A549 treated with AZD2906 at 1 μM for 4 hours (cell line): ENCODE measurements around the gene TMEM128. TPM values are rescaled to one million over a fixed set of nuclear protein-coding genes. Genes with fewer than 3 reads are reported as not detected.

Source experiments
- total RNA-seq: library from RNA; stranded (reverse); fragments of 200-300 nt; extraction: Qiagen RNA extraction; gene quantifications from 5 replicates; pipeline ENCODE4 v1.2.3, GENCODE V29; 2022

Gene TMEM128, protein sequence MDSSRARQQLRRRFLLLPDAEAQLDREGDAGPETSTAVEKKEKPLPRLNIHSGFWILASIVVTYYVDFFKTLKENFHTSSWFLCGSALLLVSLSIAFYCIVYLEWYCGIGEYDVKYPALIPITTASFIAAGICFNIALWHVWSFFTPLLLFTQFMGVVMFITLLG
- total RNA-seq = 11.0 to 12.4 TPM (median 12.0 TPM) in 5 replicates

GRCh38 chr4:4248029-4248884 is at the start of gene TMEM128:
TMEM128 (minus strand) TSS chr4:4248223; CDS start chr4:4248202, 21 bp downstream.

DNA sequence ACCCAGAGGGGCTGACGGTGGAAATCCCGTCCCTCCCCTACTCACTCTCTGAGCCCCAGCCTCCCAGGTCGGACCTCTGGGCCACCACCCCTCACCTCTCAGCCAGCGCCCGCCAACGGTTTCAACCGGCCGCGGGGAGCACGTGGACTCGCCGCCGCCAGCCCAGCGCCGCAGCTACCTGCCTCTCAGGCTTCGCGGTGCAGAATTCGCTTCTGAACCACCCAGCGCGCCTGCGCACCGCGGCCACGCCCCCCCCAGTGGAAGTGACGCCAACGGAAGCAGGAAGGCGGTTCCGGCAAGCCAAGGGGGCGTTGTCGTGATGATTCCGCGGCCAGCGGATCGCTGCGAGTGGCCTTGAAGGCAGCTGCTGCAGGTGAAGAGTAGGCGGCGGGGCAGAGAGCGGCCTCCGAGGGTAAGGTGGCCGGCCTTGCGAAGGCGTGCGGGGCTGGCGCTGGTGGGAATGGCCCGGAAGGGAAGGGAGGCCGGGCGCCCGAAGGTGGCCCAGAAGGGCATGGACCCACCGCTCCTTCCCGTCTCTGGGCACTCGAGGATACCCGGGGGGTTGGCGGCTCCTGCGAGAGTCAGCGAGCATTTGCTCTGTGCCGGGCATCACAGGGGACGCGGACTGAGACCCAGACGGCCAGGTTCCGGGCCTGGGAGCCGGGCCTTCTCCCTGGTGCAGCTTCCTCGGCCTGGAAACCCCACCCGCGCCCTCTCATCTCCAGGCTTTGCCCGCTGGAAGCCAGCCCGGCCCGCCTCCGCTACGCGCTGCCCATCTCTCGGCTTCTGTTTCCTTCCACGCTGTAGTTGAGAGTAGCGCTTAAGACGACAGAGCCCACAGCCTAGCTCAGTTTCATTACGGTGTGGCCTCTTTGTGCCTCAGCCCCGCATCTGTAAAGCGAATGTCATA is 42.2 kb upstream of the TMEM128 start, which contains the start of the genes LYAR and ZBTB49:
Gene LYAR (minus strand): TSS at position 214 of the 910 bp plus-strand sequence. CDS start 6,412 bp downstream, outside the sequence.
Gene ZBTB49 (plus strand): TSS at position 311 of the 910 bp plus-strand sequence. CDS start 9,695 bp downstream, outside the sequence.

DNA sequence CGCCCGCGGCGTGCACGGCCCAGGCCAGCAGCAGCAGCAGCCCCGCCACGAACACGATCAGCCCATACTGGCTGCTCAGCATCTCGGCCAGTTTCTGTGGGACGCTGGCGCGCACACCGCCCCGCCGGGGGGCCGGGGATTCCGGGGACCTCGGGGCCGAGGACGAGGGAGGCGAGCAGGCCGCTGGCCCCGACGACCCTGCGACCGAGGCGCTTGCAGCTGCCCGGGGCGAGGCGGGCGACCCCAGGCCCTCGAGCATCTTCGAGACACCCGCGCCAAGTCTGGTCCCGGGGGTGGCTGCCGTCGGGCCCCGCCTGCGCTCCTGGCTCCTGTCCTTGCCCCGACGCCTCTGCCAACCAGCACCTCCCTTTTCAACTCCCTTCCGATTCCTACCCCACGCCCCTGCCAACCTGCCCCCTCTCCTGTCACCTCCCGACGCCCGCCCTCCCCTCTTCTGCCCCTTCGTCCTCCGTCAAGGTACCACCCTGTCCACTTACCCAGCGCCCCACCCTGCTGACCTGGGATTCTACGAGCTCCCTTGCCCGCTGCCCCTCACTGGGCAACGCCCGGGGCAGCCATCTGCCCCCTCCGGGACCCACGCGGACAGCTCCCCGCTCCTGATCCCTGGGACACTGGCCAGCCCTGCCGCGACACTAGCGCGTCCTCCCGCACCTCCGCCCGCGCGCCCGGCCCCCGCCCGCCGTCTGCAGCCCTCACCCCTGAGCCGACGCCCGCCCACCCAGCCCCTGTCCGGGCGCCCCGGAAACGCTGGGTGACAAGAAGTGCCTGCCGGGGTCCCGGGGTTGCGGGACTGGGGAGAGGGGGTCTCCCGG is 21.2 kb downstream of the TMEM128 start, which contains the start of gene OTOP1:
Gene OTOP1 (minus strand): TSS at position 324 of the 833 bp plus-strand sequence. CDS start 65 bp downstream, at position 259.

Other genes with a start within 250 kb of the TMEM128 start
- gene OTOP1, start 21.3 kb downstream of the TMEM128 start, total RNA-seq = not detected in 5 replicates
- 25.6 to 30.7 TPM (median 26.1 TPM) in 5 replicates for gene LYAR, start 41.9 kb upstream of the TMEM128 start, total RNA-seq
- gene ZBTB49, start 42.0 kb upstream of the TMEM128 start, total RNA-seq = 1.9 to 2.6 TPM (median 2.4 TPM) in 5 replicates
- gene NSG1, start 138.9 kb upstream of the TMEM128 start, total RNA-seq = 9.4 to 13.5 TPM (median 10.5 TPM) in 5 replicates